ENCODE measurements around the gene LSM4. TPM values are rescaled to one million over a fixed set of nuclear protein-coding genes. Genes with fewer than 3 reads are reported as not detected.
"Not testable (repeated sequence)": the region's sequence is repeated elsewhere in the genome, so short reads cannot be mapped to it uniquely, and the experiment has no call there.

The LSM4 gene
- 111 and 115 TPM in 2 replicates for total RNA-seq (2022)
- percentile 61 among the genes with signal in this experiment for Bru-seq, nascent RNA
- BruChase-seq, experiment 1, labeled RNA remaining after a 6-hour chase, result percentile 70 among the genes with signal in this experiment
- BruChase-seq, experiment 2, labeled RNA remaining after a 2-hour chase, result percentile 56 among the genes with signal in this experiment
- long read RNA-seq, transcript LSM4-203 (5 exons, 1,908 nt), result major isoform, 268 of 293 reads
- long read RNA-seq, partial matches to known transcripts, result 18 of 293 reads
- long read RNA-seq, other reads (novel, unspliced or antisense), result 4 of 293 reads

GRCh38 chr19:18322759-18323460 is at the start of gene LSM4:
TSS of gene LSM4 (minus strand) at chr19:18323076. CDS start at chr19:18323020, 56 bp downstream.
- Mint-ChIP-seq H3K27ac (ENCODE audit: unreplicated experiment) (peak within 1 kb of the TSS; percentile 91), H3K4me3 (ENCODE audit: low read depth, unreplicated experiment) (peak within 1 kb of the TSS; percentile 72), H3K27me3 (ENCODE audit: unreplicated experiment) (no peaks in the 10 kb centered on the region), H3K9me3 (ENCODE audit: low read depth, unreplicated experiment) (no peaks in the 10 kb centered on the region), H3K36me3 (ENCODE audit: insufficient read depth, unreplicated experiment) (peaks cover 18% of the 10 kb centered on the region), H3K4me1 (ENCODE audit: low read depth, unreplicated experiment) (peaks cover 31% of the 10 kb centered on the region)
- intact Hi-C loops (cut with micrococcal nuclease; ENCODE audit: unreplicated experiment), result loop anchor here (1.0 kb wide), 1 partner anchor 44 kb away; no protein-coding TSS in a partner anchor
- TF ChIP-seq CTCF (IDR thresholded peaks at IDR 0.05; ENCODE audit: unreplicated experiment), result no peak
- BruUV-seq (replicated peaks), result no TSS peak
- CTCF ChIA-PET, result interaction anchor here (0.6 to 2.6 kb wide), 6 partner anchors 18 to 472 kb away, joined by 3 to 48 read pairs (median 6); partner anchors contain the start of gene JUND
- peak; percentile 95 for DNase-seq

GRCh38 chr19:18368504-18369222 is 45.8 kb upstream of the LSM4 start:
- BruUV-seq (replicated peaks), result no TSS peak
- peaks cover 22% of the 10 kb centered on the region for H3K4me1 Mint-ChIP-seq (ENCODE audit: low read depth, unreplicated experiment)
- DNase-seq, result no peak
- H3K27me3 Mint-ChIP-seq (ENCODE audit: unreplicated experiment), result no peaks in the 10 kb centered on the region
- CTCF ChIA-PET, result no interaction called here
- TF ChIP-seq CTCF (IDR thresholded peaks at IDR 0.05; ENCODE audit: unreplicated experiment), result no peak
- no peak overlapping the region for H3K4me3 Mint-ChIP-seq (ENCODE audit: low read depth, unreplicated experiment)
- H3K27ac Mint-ChIP-seq (ENCODE audit: unreplicated experiment), result no peak overlapping the region
- peaks cover 31% of the 10 kb centered on the region for H3K36me3 Mint-ChIP-seq (ENCODE audit: insufficient read depth, unreplicated experiment)
- no peaks in the 10 kb centered on the region for H3K9me3 Mint-ChIP-seq (ENCODE audit: low read depth, unreplicated experiment)
- intact Hi-C loops (cut with micrococcal nuclease; ENCODE audit: unreplicated experiment), result no loop called here

GRCh38 chr19:18366021-18366435 is 43.2 kb upstream of the LSM4 start:
- intact Hi-C loops (cut with micrococcal nuclease; ENCODE audit: unreplicated experiment), result no loop called here
- H3K9me3 Mint-ChIP-seq (ENCODE audit: low read depth, unreplicated experiment), result no peaks in the 10 kb centered on the region
- peaks cover 40% of the 10 kb centered on the region for H3K36me3 Mint-ChIP-seq (ENCODE audit: insufficient read depth, unreplicated experiment)
- peaks cover 17% of the 10 kb centered on the region for H3K4me1 Mint-ChIP-seq (ENCODE audit: low read depth, unreplicated experiment)
- TF ChIP-seq CTCF (IDR thresholded peaks at IDR 0.05; ENCODE audit: unreplicated experiment), result no peak
- CTCF ChIA-PET, result no interaction called here
- peak overlapping the region; percentile 86 for H3K27ac Mint-ChIP-seq (ENCODE audit: unreplicated experiment)
- H3K4me3 Mint-ChIP-seq (ENCODE audit: low read depth, unreplicated experiment), result no peak overlapping the region
- H3K27me3 Mint-ChIP-seq (ENCODE audit: unreplicated experiment), result no peaks in the 10 kb centered on the region
- no peak for DNase-seq
- BruUV-seq (replicated peaks), result no TSS peak

- CTCF ChIA-PET, result interaction anchor here (0.6 to 0.9 kb wide), 3 partner anchors 11 to 26 kb away, joined by 3 read pairs; no protein-coding TSS in a partner anchor
- peak overlapping the region; percentile 86 for H3K27ac Mint-ChIP-seq (ENCODE audit: unreplicated experiment)
- peaks cover 17% of the 10 kb centered on the region for H3K4me1 Mint-ChIP-seq (ENCODE audit: low read depth, unreplicated experiment)
- peak; percentile 81 for DNase-seq
- BruUV-seq (replicated peaks), result no TSS peak
- peaks cover 43% of the 10 kb centered on the region for H3K36me3 Mint-ChIP-seq (ENCODE audit: insufficient read depth, unreplicated experiment)
- H3K9me3 Mint-ChIP-seq (ENCODE audit: low read depth, unreplicated experiment), result no peaks in the 10 kb centered on the region
- TF ChIP-seq CTCF (IDR thresholded peaks at IDR 0.05; ENCODE audit: unreplicated experiment), result no peak
- peak overlapping the region; percentile 41 for H3K4me3 Mint-ChIP-seq (ENCODE audit: low read depth, unreplicated experiment)
- no peaks in the 10 kb centered on the region for H3K27me3 Mint-ChIP-seq (ENCODE audit: unreplicated experiment)
- intact Hi-C loops (cut with micrococcal nuclease; ENCODE audit: unreplicated experiment), result no loop called here
Measured at GRCh38 chr19:18364826-18365528, 42.1 kb upstream of the LSM4 start.

GRCh38 chr19:18364277-18364825 is 41.5 kb upstream of the LSM4 start:
- BruUV-seq (replicated peaks), result TSS peak; percentile 100
- intact Hi-C loops (cut with micrococcal nuclease; ENCODE audit: unreplicated experiment); H3K27me3 Mint-ChIP-seq (ENCODE audit: unreplicated experiment); H3K9me3 Mint-ChIP-seq (ENCODE audit: low read depth, unreplicated experiment); DNase-seq: not testable (repeated sequence)
- Mint-ChIP-seq H3K4me1 (ENCODE audit: low read depth, unreplicated experiment) (peaks cover 17% of the 10 kb centered on the region), H3K4me3 (ENCODE audit: low read depth, unreplicated experiment) (peak overlapping the region; percentile 41), H3K36me3 (ENCODE audit: insufficient read depth, unreplicated experiment) (peaks cover 49% of the 10 kb centered on the region), H3K27ac (ENCODE audit: unreplicated experiment) (peak overlapping the region; percentile 86)
- CTCF ChIA-PET, result interaction anchor here (0.6 to 0.9 kb wide), 4 partner anchors 12 to 84 kb away, joined by 3 to 5 read pairs (median 3); no protein-coding TSS in a partner anchor
